ENCODE results near the gene C9orf72.
"Not testable (repeated sequence)": the region's sequence is repeated elsewhere in the genome, so short reads cannot be mapped to it uniquely, and the experiment has no call there.

- not testable (repeated sequence) for TF ChIP-seq OSR1 (CRISPR knock-in tag; IDR thresholded peaks at IDR 0.05); PATZ1 (CRISPR knock-in tag; IDR thresholded peaks at IDR 0.05; ENCODE audit: borderline replicate concordance); CREB5 (CRISPR knock-in tag; IDR thresholded peaks at IDR 0.05; ENCODE audit: low read depth); RARB (CRISPR knock-in tag; IDR thresholded peaks at IDR 0.05); ZNF70 (CRISPR knock-in tag; IDR thresholded peaks at IDR 0.05)
These were observed 72.4 kb downstream of the C9orf72 start for GRCh38 chr9:27500902-27501301.
